HEK293 (cell line): ENCODE results near the gene IMMT.

Experiments
- CTCF ChIP-seq: fragments of 450-650 bp; formaldehyde crosslinking; IDR thresholded peaks from 2 replicates; pipeline ENCODE4 v1.5.1; 2016; ENCODE audit warnings: missing biosample characterization, missing genetic modification characterization
- ZNF114 ChIP-seq: fragments of 450-650 bp; formaldehyde crosslinking; IDR thresholded peaks from 2 replicates; pipeline ENCODE4 v1.5.0; 2017; ENCODE audit warnings: missing biosample characterization, missing genetic modification characterization
- ZNF394 ChIP-seq: fragments of 450-650 bp; formaldehyde crosslinking; IDR thresholded peaks from 2 replicates; pipeline ENCODE4 v1.5.1; 2016; ENCODE audit warnings: missing biosample characterization, missing genetic modification characterization, mild to moderate bottlenecking, moderate library complexity, borderline replicate concordance

GRCh38 chr2:86241611-86242010 lies 46.3 kb upstream of the IMMT start:
- TF ChIP-seq ZNF394 (tag by site-specific recombination) (no peak), ZNF114 (tag by site-specific recombination) (no peak), CTCF (tag by site-specific recombination) (no peak)
